SK-N-MC (cell line): ENCODE data around the gene CHAF1B.

Experiments
- EZH2 ChIP-seq: fragments of 200-600 bp; sonication (generic); IDR thresholded peaks from one replicate; pipeline ENCODE4 v1.6.1; 2017; ENCODE audit warnings: antibody characterized with exemption
- POLR2AphosphoS5 ChIP-seq: IDR thresholded peaks from 2 replicates; pipeline ENCODE4 v1.6.1; 2012; ENCODE audit warnings: mild to moderate bottlenecking, low read depth, low read length, borderline replicate concordance

- TF ChIP-seq POLR2AphosphoS5 (no peak), EZH2 (no peak)
These were observed 39.4 kb downstream of the CHAF1B start for GRCh38 chr21:36424592-36424991.
